NOMO-1 (cell line): ENCODE results near the gene SHISAL1.
"Not testable (repeated sequence)": the region's sequence is repeated elsewhere in the genome, so short reads cannot be mapped to it uniquely, and the experiment has no call there.

ENCODE experiments used
- DNase-seq, 2 experiments: peaks; one replicate each; lab custom pipeline; 2025; ENCODE audit not compliant: unreplicated experiment in 2 of 2; lab: John Stamatoyannopoulos, UW

SHISAL1 gene

GRCh38 chr22:44329179-44329796, 16.5 kb upstream of the SHISAL1 start:
- DNase-seq = peak; percentile 35 to 44

GRCh38 chr22:44328762-44329161, 16.0 kb upstream of the SHISAL1 start:
- no peak for DNase-seq

DNA sequence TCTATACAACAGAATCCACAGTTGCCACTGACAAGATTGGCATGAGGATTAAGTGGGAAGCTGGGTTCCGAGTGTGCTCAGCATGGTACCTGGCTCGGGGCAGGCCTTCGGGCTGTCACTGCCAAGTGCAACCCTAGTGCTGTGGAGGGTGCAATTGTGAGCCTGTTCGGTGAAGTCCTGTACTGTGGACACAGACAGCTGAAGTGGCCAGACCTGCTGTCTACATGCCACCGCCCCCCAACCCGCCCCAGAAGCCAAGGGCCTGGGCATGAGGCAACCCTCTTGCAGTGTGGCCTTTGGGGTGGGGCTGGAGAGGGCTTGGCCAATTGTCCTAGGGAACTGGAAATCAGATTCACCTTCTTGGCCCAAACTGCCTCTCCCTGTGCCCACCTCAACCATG, 15.6 kb upstream of the SHISAL1 start:
- no peak for DNase-seq

GRCh38 chr22:44326491-44326885, 13.7 kb upstream of the SHISAL1 start:
- DNase-seq = no peak

GRCh38 chr22:44325718-44326490, 13.2 kb upstream of the SHISAL1 start:
- DNase-seq = peak in 1 of 2 experiments; percentile 7

GRCh38 chr22:44323140-44323790, 10.5 kb upstream of the SHISAL1 start:
- not testable (repeated sequence) for DNase-seq

- DNase-seq = no peak
Measured at GRCh38 chr22:44319685-44320084, 6.9 kb upstream of the SHISAL1 start.

GRCh38 chr22:44318751-44319150, 6.0 kb upstream of the SHISAL1 start:
- no peak for DNase-seq

DNA sequence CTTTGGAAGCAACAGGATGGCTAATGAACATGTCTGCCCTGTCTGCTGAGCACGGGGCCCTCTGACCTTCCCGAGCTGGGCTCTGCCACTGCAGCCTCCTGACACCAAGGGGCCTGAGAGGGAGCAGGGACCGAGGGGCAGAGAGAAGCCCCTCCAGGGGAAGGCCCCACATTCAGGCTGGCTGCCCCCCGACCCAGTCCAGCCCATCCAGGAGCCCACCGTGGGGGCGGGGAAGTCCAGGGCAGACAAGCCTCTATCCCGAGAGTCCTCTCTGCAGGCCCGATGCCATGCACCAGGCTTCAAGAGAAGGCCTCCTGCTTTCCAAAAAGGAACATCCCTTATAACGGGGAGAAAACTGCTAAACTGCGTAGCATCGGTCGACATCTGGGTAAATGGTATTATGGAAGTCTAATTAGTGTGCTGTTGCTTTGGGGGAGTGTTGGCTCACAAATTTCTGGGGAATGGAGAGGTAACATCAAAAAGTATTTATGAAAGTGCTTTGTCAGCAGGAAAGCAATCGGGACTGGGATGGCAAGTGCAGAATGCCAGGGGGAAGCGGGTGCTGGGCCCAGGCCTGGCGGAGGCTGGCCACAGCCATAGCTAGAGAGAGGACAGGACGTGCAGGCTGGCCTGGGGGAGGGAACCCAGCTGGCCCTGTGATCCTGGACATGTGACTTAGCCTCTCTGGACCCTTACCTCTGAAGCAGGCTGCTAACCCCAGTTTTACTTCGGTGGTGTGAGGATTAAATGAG, 5.3 kb upstream of the SHISAL1 start:
- DNase-seq = no peak

- no peak for DNase-seq
Measured at GRCh38 chr22:44317123-44317444, 4.3 kb upstream of the SHISAL1 start.

DNA sequence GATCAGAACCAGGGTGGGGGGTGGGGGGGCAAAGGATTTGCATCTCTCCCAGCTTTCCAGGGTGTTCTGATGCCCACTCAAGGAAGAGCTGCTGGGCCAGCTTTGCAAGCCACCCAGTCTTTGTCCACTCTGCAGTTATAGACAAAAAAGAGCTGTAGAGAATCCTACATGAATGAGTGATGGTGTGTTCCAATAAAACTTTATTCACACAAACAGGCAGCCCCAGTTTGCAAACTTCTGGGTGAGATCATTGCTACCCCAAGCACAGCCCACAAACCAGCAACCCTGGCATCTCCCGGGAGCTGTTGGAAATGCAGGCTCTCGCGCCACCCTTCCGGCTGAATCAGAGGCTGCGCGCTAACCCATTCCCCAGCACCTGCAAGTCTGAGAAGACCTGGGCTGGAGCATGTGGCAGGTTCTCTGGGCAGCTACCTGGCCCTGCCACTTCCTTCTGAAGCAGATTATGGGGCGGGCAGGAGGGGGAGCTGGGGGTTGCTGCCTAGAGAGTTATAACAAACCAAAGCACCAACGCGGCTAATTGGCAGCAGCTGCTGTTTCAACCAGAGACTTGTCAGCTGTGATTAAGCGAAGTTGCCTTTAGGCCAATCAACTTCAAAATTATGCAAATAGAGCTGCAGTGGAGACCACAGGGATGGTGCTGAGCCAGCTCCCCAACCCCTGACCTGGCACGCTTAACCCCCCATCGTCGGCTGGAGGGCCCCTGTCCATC, 3.8 kb upstream of the SHISAL1 start:
- no peak for DNase-seq

DNA sequence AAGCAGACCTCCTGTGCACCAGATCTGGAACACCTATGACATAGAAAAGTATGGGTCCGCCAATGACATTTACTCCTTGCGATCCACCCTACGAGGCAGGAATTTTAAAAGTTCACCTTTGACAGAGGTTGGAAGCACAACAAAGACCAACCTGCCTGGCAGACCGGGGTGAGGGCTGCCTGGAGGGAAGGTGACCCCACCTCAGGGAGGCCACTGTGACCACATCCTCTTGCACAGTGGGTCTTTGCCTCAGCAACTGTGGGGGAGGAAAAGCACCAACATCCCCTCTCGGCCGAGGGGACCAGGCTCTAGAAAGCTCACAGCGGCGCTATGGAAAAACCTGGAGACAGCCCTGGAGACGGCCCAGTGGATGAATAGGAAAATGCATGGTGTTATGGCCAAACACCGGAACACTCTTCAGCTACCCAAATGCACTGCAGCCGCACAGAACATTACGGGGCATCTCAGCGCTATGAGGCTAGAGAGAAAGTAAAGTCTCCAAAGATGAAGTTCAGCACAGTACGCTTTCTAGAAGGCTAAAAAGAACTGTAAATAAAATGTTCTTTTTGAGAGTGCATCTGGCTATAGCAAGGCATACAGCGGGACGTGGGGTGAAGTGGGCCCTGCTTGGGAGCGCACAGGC, 1.8 kb upstream of the SHISAL1 start:
- DNase-seq = no peak

GRCh38 chr22:44313385-44314006, 745 bp upstream of the SHISAL1 start:
- DNase-seq = no peak

GRCh38 chr22:44311855-44312170, 938 bp downstream of the SHISAL1 start:
- no peak for DNase-seq

GRCh38 chr22:44311104-44311854, 1.5 kb downstream of the SHISAL1 start:
- no peak for DNase-seq

DNA sequence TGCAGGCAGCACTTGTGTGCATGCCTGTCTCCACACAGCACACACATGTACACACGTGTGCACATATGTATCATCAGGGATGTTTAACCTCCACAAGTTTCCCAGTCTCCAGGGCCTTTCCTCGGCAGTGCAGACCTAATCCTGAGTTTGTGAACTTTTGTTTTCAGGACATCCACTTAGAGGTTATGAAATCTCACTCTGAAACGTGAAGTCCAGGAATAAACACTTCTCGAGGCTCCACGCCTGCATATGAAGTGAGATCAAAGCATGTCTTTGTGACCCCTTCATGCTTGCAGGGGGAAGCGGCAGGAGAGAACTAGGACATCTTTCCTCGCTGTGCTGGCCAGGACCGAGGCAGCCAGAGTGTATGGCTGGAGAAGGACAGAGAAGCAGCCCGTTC, 3.1 kb downstream of the SHISAL1 start:
- DNase-seq = no peak

- DNase-seq = peak; percentile 28 to 31
Measured at GRCh38 chr22:44309137-44309536, 3.6 kb downstream of the SHISAL1 start.

- DNase-seq = no peak
Measured at GRCh38 chr22:44307509-44308169, 5.1 kb downstream of the SHISAL1 start.

DNA sequence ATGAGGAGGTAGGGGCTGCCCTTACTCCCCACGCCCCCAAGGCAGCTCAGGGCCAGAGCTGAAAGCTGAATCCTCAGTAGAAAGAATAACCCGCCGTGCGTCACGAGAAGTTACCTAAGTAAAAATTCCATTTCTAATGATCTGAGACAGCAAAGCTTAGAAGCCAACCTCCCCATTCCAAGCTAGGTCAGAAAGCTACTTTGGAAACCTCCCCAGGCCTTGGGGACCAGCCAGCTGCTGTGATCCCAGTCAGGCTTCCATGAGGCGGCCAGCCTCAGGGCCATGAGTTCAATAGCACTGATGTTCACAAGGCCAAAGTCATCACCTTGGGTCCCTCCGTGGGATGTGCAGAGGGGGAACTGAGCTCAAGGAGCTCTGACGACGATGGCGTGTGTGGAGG, 6.9 kb downstream of the SHISAL1 start:
- DNase-seq = no peak
